ENCODE results near the gene SNRNP27. TPM values are rescaled to one million over a fixed set of nuclear protein-coding genes. Genes with fewer than 3 reads are reported as not detected.

The SNRNP27 gene
- total RNA-seq, 1 donor from 2014 or later = 38.7 TPM

GRCh38 chr2:69911985-69912563, 18.3 kb downstream of the SNRNP27 start:
- Histone ChIP-seq H3K27me3 (ENCODE audit: low read depth) (no peaks in the 10 kb centered on the region), H3K4me3 (no peak overlapping the region), H3K4me1 (peaks cover 32% of the 10 kb centered on the region), H3K36me3 (peaks cover 41% of the 10 kb centered on the region), H3K9me3 (no peaks in the 10 kb centered on the region), H3K27ac (no peak overlapping the region)
- intact Hi-C loops (cut with DNase I) = loop anchor here (10.0 kb wide), 1 partner anchor 233 kb away; no protein-coding TSS in a partner anchor
- peak; percentile 58 for TF ChIP-seq CTCF (IDR thresholded peaks at IDR 0.05)
- no peak for ATAC-seq
- DNase-seq = no peak

GRCh38 chr2:69914164-69914949, 20.6 kb downstream of the SNRNP27 start:
- intact Hi-C loops (cut with DNase I) = loop anchor here (10.0 kb wide), 1 partner anchor 230 kb away; no protein-coding TSS in a partner anchor
- peak; percentile 43 for TF ChIP-seq CTCF (IDR thresholded peaks at IDR 0.05)
- H3K27me3 ChIP-seq (ENCODE audit: low read depth) = no peaks in the 10 kb centered on the region
- peak overlapping the region; percentile 94 for H3K27ac ChIP-seq
- peak overlapping the region; percentile 80 for H3K4me3 ChIP-seq
- peak; percentile 96 to 97 for ATAC-seq
- no peaks in the 10 kb centered on the region for H3K9me3 ChIP-seq
- H3K36me3 ChIP-seq = peaks cover 34% of the 10 kb centered on the region
- peak; percentile 100 for DNase-seq
- peaks cover 35% of the 10 kb centered on the region for H3K4me1 ChIP-seq

- intact Hi-C loops (cut with DNase I) = loop anchor here (10.0 kb wide), 1 partner anchor 230 kb away; no protein-coding TSS in a partner anchor
- H3K27ac ChIP-seq = peak within 1 kb of the TSS; percentile 94
- DNase-seq (peak; percentile 59), ATAC-seq (peak; percentile 0)
- H3K4me1 ChIP-seq = peaks cover 35% of the 10 kb centered on the region
- H3K27me3 ChIP-seq (ENCODE audit: low read depth) = no peaks in the 10 kb centered on the region
- H3K9me3 ChIP-seq = no peaks in the 10 kb centered on the region
- peaks cover 26% of the 10 kb centered on the region for H3K36me3 ChIP-seq
- no peak for TF ChIP-seq CTCF (IDR thresholded peaks at IDR 0.05)
- H3K4me3 ChIP-seq = peak within 1 kb of the TSS; percentile 80
These were observed 21.5 kb downstream of the SNRNP27 start, which contains the start of gene MXD1 for GRCh38 chr2:69914950-69915945. Gene MXD1 (plus strand): TSS chr2:69915109. CDS start chr2:69915331, 222 bp downstream.

- Histone ChIP-seq H3K4me1 (peaks cover 35% of the 10 kb centered on the region), H3K27ac (peak overlapping the region; percentile 91), H3K27me3 (ENCODE audit: low read depth) (no peaks in the 10 kb centered on the region), H3K4me3 (peak overlapping the region; percentile 80), H3K36me3 (peaks cover 27% of the 10 kb centered on the region), H3K9me3 (no peaks in the 10 kb centered on the region)
- intact Hi-C loops (cut with DNase I) = loop anchor here (10.0 kb wide), 1 partner anchor 229 kb away; no protein-coding TSS in a partner anchor
- TF ChIP-seq CTCF (IDR thresholded peaks at IDR 0.05) = no peak
- no peak for DNase-seq
- no peak for ATAC-seq
These were observed 22.4 kb downstream of the SNRNP27 start for GRCh38 chr2:69916106-69916505.

- Histone ChIP-seq H3K27me3 (ENCODE audit: low read depth) (no peaks in the 10 kb centered on the region), H3K36me3 (peaks cover 42% of the 10 kb centered on the region), H3K27ac (peak overlapping the region; percentile 56), H3K4me3 (peak overlapping the region; percentile 80), H3K9me3 (no peaks in the 10 kb centered on the region), H3K4me1 (peaks cover 35% of the 10 kb centered on the region)
- ATAC-seq (no peak), DNase-seq (no peak)
- TF ChIP-seq CTCF (IDR thresholded peaks at IDR 0.05) = no peak
- intact Hi-C loops (cut with DNase I) = loop anchor here (10.0 kb wide), 1 partner anchor 227 kb away; no protein-coding TSS in a partner anchor
These were observed 24.1 kb downstream of the SNRNP27 start for GRCh38 chr2:69917852-69918251.

Measured in lower lobe of right lung (tissue), 2 donors.